Ovary (tissue), 9 donors: ENCODE results near the gene DLG5. TPM values are rescaled to one million over a fixed set of nuclear protein-coding genes. Genes with fewer than 3 reads are reported as not detected.

Experiments
- DNase-seq, 5 donors: peaks; one replicate each; pipeline ENCODE4 v3.0.0-alpha.2; 2019 to 2020
- H3K27ac ChIP-seq, 2 donors: fragments of 200-600 bp; one replicate each; pipeline versions ENCODE4 v1.5.1 to v1.8.0; 2019 to 2022
- H3K27me3 ChIP-seq: fragments of 200-600 bp; one replicate; pipeline ENCODE4 v1.8.0; 2022
- H3K36me3 ChIP-seq: fragments of 200-600 bp; sonication (generic); one replicate; pipeline ENCODE4 v1.5.1; 2019
- H3K4me1 ChIP-seq: one replicate; pipeline ENCODE4 v1.8.1; 2013; ENCODE audit warnings: mild to moderate bottlenecking, moderate library complexity; ENCODE audit not compliant: insufficient read depth
- H3K4me3 ChIP-seq: fragments of 200-600 bp; sonication (generic); one replicate; pipeline ENCODE4 v1.5.1; 2017
- H3K9me3 ChIP-seq, 2 donors: fragments of 200-600 bp in 1 of 2; sonication (generic) in 1 of 2; one replicate each; pipeline versions ENCODE4 v1.5.1 to v1.8.1; 2013 to 2019; ENCODE audit warnings: mild to moderate bottlenecking in 1 of 2, moderate library complexity in 1 of 2
- CTCF ChIP-seq, 3 donors: fragments of 450-650 bp in 2 of 3; fragments of 200-600 bp in 1 of 3; IDR thresholded peaks; one replicate each; pipeline versions ENCODE4 v1.5.1 to v1.8.0; 2016 to 2022; ENCODE audit warnings: antibody characterized with exemption in 3 of 3, mild to moderate bottlenecking in 1 of 3
- EP300 ChIP-seq: sonication (generic); formaldehyde crosslinking; IDR thresholded peaks from one replicate; pipeline ENCODE4 v1.6.1; 2017; ENCODE audit warnings: antibody characterized with exemption
- POLR2A ChIP-seq: fragments of 450-650 bp; IDR thresholded peaks from one replicate; pipeline ENCODE4 v1.6.1; 2017; ENCODE audit warnings: antibody characterized with exemption, mild to moderate bottlenecking, moderate library complexity
- WGBS, 3 donors: extraction: QIAGEN DNeasy Blood & Tissue Kit in 1 of 3; methylation state at CpG; one replicate each; pipeline versions ENCODE4 v1.1.5 to v1.1.7; 2013 to 2017; 5-methylcytosine and 5-hydroxymethylcytosine counted together
- intact Hi-C, 4 donors: fragments of 100-400 bp; cut with DNase I; formaldehyde crosslinking; loops; one replicate each; pipeline versions ENCODE4 v1.11.0 to v1.15.1; 2022 to 2023
- polyA plus RNA-seq, 2 donors: library from polyadenylated mRNA; stranded (reverse); fragments of 200-250 nt in 1 of 2; fragments of 350-450 nt in 1 of 2; fragmentation: Illumina TruSeq in 1 of 2; extraction: RNeasy Lipid Tissue Mini Kit (QIAGEN cat#74804) in 1 of 2; gene quantifications; one replicate each; pipeline ENCODE4 v1.2.3, GENCODE V29; 2013 to 2014
- total RNA-seq, 7 donors: library from RNA; depleted of rRNA in 2 of 7; stranded (reverse); fragments of >200 nt in 2 of 7; fragmentation: NEBNext Ultra II Directional in 3 of 7; extraction: Animal tissue kit (Norgen Biotek cat#: 25700) in 3 of 7; gene quantifications; one replicate each; pipeline versions ENCODE4 v1.1.0 to v1.2.4, GENCODE V29; 2016 to 2023
- donor health status: DM: no; HTN: no; CAD: no; lungs with moderate emphysema.
- donor health status: DM: no; HTN: no; CAD: no.
- donor health status: Bipolar disorder and iron deficiency.
- donor health status: DM: yes; HTN: yes; CAD: no.
- donor health status: DM: no; HTN: no; CAD: no.
- donor health status: DM: yes; HTN: yes; CAD: no.

DLG5 gene
- total and polyA plus RNA-seq, 9 donors, result 29.1 to 71.9 (median 42.8) TPM

- H3K4me3 ChIP-seq, result no peak overlapping the region
- TF ChIP-seq POLR2A (no peak), EP300 (no peak), CTCF (IDR thresholded peaks at IDR 0.05) (no peak)
- H3K4me1 ChIP-seq, result peaks cover 7% of the 10 kb centered on the region
- intact Hi-C loops, result no loop called here
- DNase-seq, result no peak
- H3K27ac ChIP-seq, result no peak overlapping the region
- 95 to 98% (median 97%) methylated on average over 2 of the region's 2 CpGs for WGBS, 3 donors
- H3K27me3 ChIP-seq, result no peaks in the 10 kb centered on the region
- H3K9me3 ChIP-seq, result no peaks in the 10 kb centered on the region
- no peaks in the 10 kb centered on the region for H3K36me3 ChIP-seq
These were observed 64.0 kb downstream of the DLG5 start for GRCh38 chr10:77862595-77862994.

- DNase-seq, result no peak
- intact Hi-C loops, result no loop called here
- H3K4me3 ChIP-seq, result no peak overlapping the region
- TF ChIP-seq CTCF (IDR thresholded peaks at IDR 0.05) (no peak), EP300 (no peak), POLR2A (no peak)
- H3K27me3 ChIP-seq, result no peaks in the 10 kb centered on the region
- H3K9me3 ChIP-seq, result no peaks in the 10 kb centered on the region
- WGBS, 3 donors, result 65 to 72% (median 71%) methylated on average over 6 of the region's 6 CpGs
- peaks cover 7% of the 10 kb centered on the region for H3K4me1 ChIP-seq
- no peak overlapping the region for H3K27ac ChIP-seq
- no peaks in the 10 kb centered on the region for H3K36me3 ChIP-seq
These were observed 65.2 kb downstream of the DLG5 start for GRCh38 chr10:77861366-77861765.

GRCh38 chr10:77859865-77860282 is 66.7 kb downstream of the DLG5 start:
- DNase-seq, result no peak
- Histone ChIP-seq H3K27ac (no peak overlapping the region), H3K36me3 (no peaks in the 10 kb centered on the region), H3K4me3 (no peak overlapping the region), H3K4me1 (peaks cover 3% of the 10 kb centered on the region), H3K27me3 (no peaks in the 10 kb centered on the region), H3K9me3 (no peaks in the 10 kb centered on the region)
- 87 to 91% (median 88%) methylated on average over 4 of the region's 4 CpGs for WGBS, 3 donors
- TF ChIP-seq POLR2A (no peak), CTCF (IDR thresholded peaks at IDR 0.05) (no peak), EP300 (no peak)
- intact Hi-C loops, result loop anchor here in 1 of 4 donors (5.0 kb wide), 1 partner anchor 67 kb away; the partner anchor contains the start of gene DLG5

GRCh38 chr10:77859200-77859864 is 67.2 kb downstream of the DLG5 start:
- intact Hi-C loops, result loop anchor here in 1 of 4 donors (5.0 kb wide), 1 partner anchor 68 kb away; the partner anchor contains the start of gene DLG5
- TF ChIP-seq CTCF (IDR thresholded peaks at IDR 0.05) (no peak), POLR2A (no peak), EP300 (no peak)
- Histone ChIP-seq H3K9me3 (no peaks in the 10 kb centered on the region), H3K27me3 (no peaks in the 10 kb centered on the region), H3K27ac (no peak overlapping the region), H3K36me3 (no peaks in the 10 kb centered on the region), H3K4me3 (no peak overlapping the region), H3K4me1 (peaks cover 1% of the 10 kb centered on the region)
- DNase-seq, result no peak
- 86 to 91% (median 91%) methylated on average over 7 of the region's 7 CpGs for WGBS, 3 donors
